Measurements from ENCODE around the gene FAU. TPM values are rescaled to one million over a fixed set of nuclear protein-coding genes. Genes with fewer than 3 reads are reported as not detected.
A peak's percentile ranks its signal among the peaks of the same experiment; 100 is the strongest.
"Not testable (repeated sequence)": the region's sequence is repeated elsewhere in the genome, so short reads cannot be mapped to it uniquely, and the experiment has no call there.

Gene FAU
- total RNA-seq, 1 donor from 2014 or later = 1,048 TPM

GRCh38 chr11:65151331-65151899, 29.5 kb upstream of the FAU start:
- DNase-seq = no peak
- intact Hi-C loops (cut with micrococcal nuclease) = no loop called here

GRCh38 chr11:65150509-65151299, 28.8 kb upstream of the FAU start:
- H3K9me3 Mint-ChIP-seq = no peaks in the 10 kb centered on the region
- no peak overlapping the region for H3K27ac Mint-ChIP-seq
- H3K4me3 Mint-ChIP-seq = no peak overlapping the region
- H3K27me3 Mint-ChIP-seq = peaks cover 14% of the 10 kb centered on the region
- peaks cover 11% of the 10 kb centered on the region for H3K4me1 Mint-ChIP-seq
- H3K36me3 Mint-ChIP-seq (ENCODE audit: low read depth) = no peaks in the 10 kb centered on the region
- intact Hi-C loops (cut with micrococcal nuclease) = no loop called here
- DNase-seq = peak; percentile 56

More at GRCh38 chr11:65151331-65151899, 29.5 kb upstream of the FAU start:
- H3K27me3 Mint-ChIP-seq = peaks cover 14% of the 10 kb centered on the region
- H3K9me3 Mint-ChIP-seq = no peaks in the 10 kb centered on the region
- H3K4me1 Mint-ChIP-seq = peaks cover 11% of the 10 kb centered on the region
- no peak overlapping the region for H3K27ac Mint-ChIP-seq
- H3K4me3 Mint-ChIP-seq = no peak overlapping the region
- H3K36me3 Mint-ChIP-seq (ENCODE audit: low read depth) = no peaks in the 10 kb centered on the region

DNA sequence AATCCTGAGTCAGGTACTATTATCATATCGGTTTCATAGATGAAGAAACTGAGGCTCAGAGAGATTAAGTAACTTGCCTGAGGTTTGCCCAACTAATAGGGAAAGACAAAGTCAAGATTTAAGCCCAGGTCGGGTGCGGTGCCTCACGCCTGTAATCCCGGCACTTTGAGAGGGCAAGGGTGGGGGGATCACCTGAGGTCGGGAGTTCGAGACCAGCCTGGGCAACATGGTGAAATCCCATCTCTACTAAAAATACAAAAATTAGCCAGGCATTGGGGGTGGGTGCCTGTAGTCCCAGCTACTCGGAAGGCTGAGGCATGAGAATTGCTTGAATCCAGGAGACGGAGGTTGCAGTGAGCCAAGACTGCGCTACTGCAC, 28.2 kb upstream of the FAU start:
- H3K9me3 Mint-ChIP-seq; H3K27ac Mint-ChIP-seq; DNase-seq; H3K36me3 Mint-ChIP-seq (ENCODE audit: low read depth); intact Hi-C loops (cut with micrococcal nuclease); H3K4me3 Mint-ChIP-seq: not testable (repeated sequence)
- peaks cover 11% of the 10 kb centered on the region for H3K4me1 Mint-ChIP-seq
- peaks cover 15% of the 10 kb centered on the region for H3K27me3 Mint-ChIP-seq

GRCh38 chr11:65148657-65149056, 26.7 kb upstream of the FAU start:
- no peak overlapping the region for H3K4me3 Mint-ChIP-seq
- intact Hi-C loops (cut with micrococcal nuclease) = no loop called here
- H3K27ac Mint-ChIP-seq = no peak overlapping the region
- peaks cover 11% of the 10 kb centered on the region for H3K4me1 Mint-ChIP-seq
- DNase-seq = peak; percentile 54
- H3K36me3 Mint-ChIP-seq (ENCODE audit: low read depth) = no peaks in the 10 kb centered on the region
- no peaks in the 10 kb centered on the region for H3K9me3 Mint-ChIP-seq
- H3K27me3 Mint-ChIP-seq = peaks cover 21% of the 10 kb centered on the region

DNA sequence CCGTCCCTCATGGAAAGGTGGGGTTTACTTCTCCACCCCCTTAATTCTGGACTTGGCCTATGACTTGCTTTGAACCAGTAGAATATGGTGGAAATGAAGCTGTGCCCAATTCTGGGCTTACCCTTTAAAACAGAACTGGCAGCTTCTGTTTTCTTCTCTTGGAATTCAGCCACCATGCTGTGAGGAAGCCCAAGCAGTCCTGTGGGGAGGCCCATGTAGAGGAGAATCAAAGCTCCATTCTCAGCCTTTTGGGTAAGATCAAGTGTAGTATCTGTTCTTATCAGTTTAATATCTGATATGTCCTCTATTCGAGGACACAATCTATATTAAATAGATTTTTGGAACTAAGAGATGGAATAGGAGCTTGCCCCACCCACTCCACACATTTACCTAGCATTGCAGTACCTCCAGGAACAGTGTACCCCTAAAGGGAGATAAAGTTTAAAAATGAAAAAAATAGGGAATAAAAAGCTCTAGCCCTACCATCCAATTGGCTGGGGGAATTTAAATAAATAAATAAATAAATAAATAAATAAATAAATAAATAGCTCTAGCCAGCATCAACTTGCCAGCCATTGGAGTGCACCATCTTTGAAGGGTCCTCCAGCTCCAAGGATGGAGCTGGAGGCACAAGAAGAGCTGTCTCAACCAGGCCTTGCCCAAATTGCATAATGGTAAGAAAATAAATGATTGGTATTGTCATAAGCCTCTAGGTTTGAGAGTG, 25.6 kb upstream of the FAU start:
- no peak overlapping the region for H3K27ac Mint-ChIP-seq
- no peak for DNase-seq
- no peaks in the 10 kb centered on the region for H3K9me3 Mint-ChIP-seq
- peaks cover 15% of the 10 kb centered on the region for H3K27me3 Mint-ChIP-seq
- peaks cover 9% of the 10 kb centered on the region for H3K4me1 Mint-ChIP-seq
- H3K36me3 Mint-ChIP-seq (ENCODE audit: low read depth) = no peaks in the 10 kb centered on the region
- intact Hi-C loops (cut with micrococcal nuclease) = no loop called here
- H3K4me3 Mint-ChIP-seq = no peak overlapping the region

DNA sequence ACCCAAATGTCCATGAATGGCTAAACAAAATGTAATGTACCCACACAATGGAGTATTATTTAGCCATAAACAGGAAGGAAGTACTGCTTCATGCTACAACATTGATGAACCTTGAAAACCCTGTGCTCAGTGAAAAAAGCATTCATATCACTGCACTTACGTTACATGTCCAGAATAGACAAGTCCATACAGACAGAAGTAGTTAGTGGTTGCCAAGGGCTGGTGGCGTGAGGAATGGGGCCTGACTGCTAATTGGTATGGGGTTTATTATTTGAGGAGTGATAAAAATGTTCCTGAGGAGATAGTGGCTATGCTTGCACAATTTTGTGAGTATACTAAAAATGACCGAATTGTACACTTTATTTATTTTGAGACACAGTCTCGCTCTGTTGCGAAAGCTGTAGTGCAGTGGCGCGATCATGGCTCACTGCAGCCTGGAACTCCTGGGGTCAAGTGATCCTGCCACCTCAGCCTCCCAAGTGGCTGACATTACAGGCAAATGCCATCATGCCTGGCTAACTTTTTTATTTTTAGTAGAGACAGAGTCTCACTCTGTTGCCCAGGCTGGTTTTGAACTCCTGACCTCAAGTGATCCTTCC, 20.1 kb upstream of the FAU start:
- H3K4me3 Mint-ChIP-seq = no peak overlapping the region
- no peak for DNase-seq
- H3K27ac Mint-ChIP-seq = no peak overlapping the region

DNA sequence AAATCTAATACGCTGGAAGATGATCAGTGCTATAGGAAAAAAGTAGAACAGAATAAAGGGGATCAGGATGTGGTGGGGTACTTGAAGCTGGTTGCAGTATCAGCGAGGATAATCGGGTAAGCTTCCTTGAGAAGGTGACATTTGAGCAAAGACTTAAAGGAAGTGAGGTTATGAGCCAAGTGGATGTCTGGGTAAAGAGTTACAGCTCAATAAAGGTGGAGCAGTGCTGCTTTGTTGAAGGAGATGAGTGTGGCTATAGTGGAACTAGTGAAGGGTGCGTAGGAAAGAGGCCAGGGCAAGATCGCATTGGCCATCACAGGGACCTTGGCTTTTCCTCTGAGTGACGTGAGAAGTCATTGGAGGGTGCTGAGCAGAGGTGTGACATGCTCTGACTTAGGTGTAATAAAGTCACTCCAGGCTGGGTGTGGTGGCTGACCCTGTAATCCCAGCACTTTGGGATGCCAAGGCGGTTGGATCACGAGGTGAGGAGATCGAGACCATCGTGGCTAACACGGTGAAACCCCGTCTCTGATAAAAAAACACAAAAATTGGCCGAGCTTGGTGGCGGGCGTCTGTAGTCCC, 14.7 kb upstream of the FAU start:
- peak overlapping the region; percentile 73 for H3K27ac Mint-ChIP-seq
- intact Hi-C loops (cut with micrococcal nuclease) = no loop called here
- no peak overlapping the region for H3K4me3 Mint-ChIP-seq
- peaks cover 13% of the 10 kb centered on the region for H3K27me3 Mint-ChIP-seq
- no peak for DNase-seq
- peaks cover 28% of the 10 kb centered on the region for H3K4me1 Mint-ChIP-seq
- H3K36me3 Mint-ChIP-seq (ENCODE audit: low read depth) = peaks cover 8% of the 10 kb centered on the region
- no peaks in the 10 kb centered on the region for H3K9me3 Mint-ChIP-seq

More for the DNA sequence above, 20.1 kb upstream of the FAU start:
- no peaks in the 10 kb centered on the region for H3K4me1 Mint-ChIP-seq
- no peaks in the 10 kb centered on the region for H3K36me3 Mint-ChIP-seq (ENCODE audit: low read depth)
- peaks cover 26% of the 10 kb centered on the region for H3K27me3 Mint-ChIP-seq
- intact Hi-C loops (cut with micrococcal nuclease) = no loop called here
- H3K9me3 Mint-ChIP-seq = no peaks in the 10 kb centered on the region

DNA sequence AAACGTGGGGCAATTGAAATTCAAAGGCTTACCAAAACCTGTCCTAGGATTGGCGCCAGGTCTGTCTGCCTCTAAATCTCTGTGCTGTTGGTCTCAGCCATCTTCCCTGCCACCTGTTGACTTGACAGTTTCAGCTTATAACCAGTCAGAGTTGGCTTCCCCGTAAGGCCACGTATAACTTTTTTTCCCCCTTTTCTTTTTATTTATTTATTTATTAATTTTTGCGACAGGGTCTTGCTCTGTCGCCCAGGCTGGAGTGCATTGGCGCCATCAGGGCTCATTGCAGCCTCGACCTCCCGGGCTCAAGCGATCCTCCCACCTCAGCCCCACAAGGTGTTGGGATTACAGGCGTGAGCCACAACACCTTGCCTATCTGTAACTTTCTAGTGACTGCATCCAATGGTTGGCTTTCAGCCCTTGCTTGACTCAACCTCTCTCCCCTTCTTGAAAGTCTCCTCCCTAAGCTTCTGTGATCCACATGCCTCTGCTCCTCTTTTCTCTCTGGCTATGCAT, 13.8 kb upstream of the FAU start:
- no peaks in the 10 kb centered on the region for H3K9me3 Mint-ChIP-seq
- peaks cover 6% of the 10 kb centered on the region for H3K27me3 Mint-ChIP-seq
- H3K27ac Mint-ChIP-seq = peak overlapping the region; percentile 97
- H3K4me1 Mint-ChIP-seq = peaks cover 31% of the 10 kb centered on the region
- H3K4me3 Mint-ChIP-seq = peak overlapping the region; percentile 92
- no peak for DNase-seq
- intact Hi-C loops (cut with micrococcal nuclease) = loop anchor here (1.0 kb wide), 1 partner anchor 46 kb away; the partner anchor contains the start of gene CAPN1
- H3K36me3 Mint-ChIP-seq (ENCODE audit: low read depth) = peaks cover 14% of the 10 kb centered on the region

- H3K4me3 Mint-ChIP-seq = peak overlapping the region; percentile 92
- peaks cover 31% of the 10 kb centered on the region for H3K4me1 Mint-ChIP-seq
- no peaks in the 10 kb centered on the region for H3K9me3 Mint-ChIP-seq
- intact Hi-C loops (cut with micrococcal nuclease) = loop anchor here (1.0 kb wide), 3 partner anchors 13 to 46 kb away; partner anchors contain the start of genes CAPN1, FAU, MRPL49 and ZNHIT2
- peak overlapping the region; percentile 97 for H3K27ac Mint-ChIP-seq
- peaks cover 20% of the 10 kb centered on the region for H3K36me3 Mint-ChIP-seq (ENCODE audit: low read depth)
- DNase-seq = peak; percentile 96
- H3K27me3 Mint-ChIP-seq = peaks cover 3% of the 10 kb centered on the region
Observed at GRCh38 chr11:65134952-65135632, 13.2 kb upstream of the FAU start.

DNA sequence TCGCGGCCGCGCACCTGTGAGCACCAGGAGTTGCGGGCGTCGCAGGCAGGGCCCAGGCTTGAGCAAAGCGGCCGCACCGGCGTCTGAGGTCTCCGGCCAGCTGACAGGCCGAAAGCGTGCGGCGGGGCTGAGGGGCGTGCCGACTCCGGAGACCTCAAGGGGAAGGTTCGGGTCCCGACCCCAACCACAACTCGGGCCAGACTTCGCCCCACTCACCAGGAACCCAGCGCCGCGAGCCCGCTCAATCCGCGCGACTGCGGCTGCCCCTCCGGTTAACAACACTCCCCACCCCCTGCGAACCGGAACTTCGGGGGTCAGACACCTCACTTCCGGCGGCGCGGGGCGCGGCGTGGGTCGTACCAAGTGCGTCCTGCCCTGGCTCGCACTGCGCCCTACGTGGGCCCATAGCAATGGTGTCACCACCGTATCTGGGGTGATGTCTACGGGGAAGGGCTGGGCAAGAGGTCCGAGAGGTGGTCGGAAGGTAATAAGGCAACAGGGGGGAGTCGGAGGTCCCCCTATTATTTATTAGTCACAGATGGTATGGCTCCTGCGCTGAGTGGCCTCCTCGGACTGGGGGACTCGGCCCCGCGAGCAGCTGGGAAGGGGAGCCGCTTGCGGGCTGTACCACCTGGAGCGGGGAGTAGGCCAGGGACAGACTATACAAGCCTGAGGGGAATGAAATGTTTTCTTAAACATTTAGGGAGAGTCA, 12.5 kb upstream of the FAU start, which contains the start of gene SYVN1:
SYVN1 (minus strand) TSS at position 280 of the 712 bp plus-strand sequence. CDS start 918 bp downstream, outside the sequence.
- H3K4me3 Mint-ChIP-seq = peak within 1 kb of the TSS; percentile 92
- peak within 1 kb of the TSS; percentile 97 for H3K27ac Mint-ChIP-seq
- H3K27me3 Mint-ChIP-seq = no peaks in the 10 kb centered on the region
- H3K9me3 Mint-ChIP-seq = no peaks in the 10 kb centered on the region
- peaks cover 31% of the 10 kb centered on the region for H3K4me1 Mint-ChIP-seq
- H3K36me3 Mint-ChIP-seq (ENCODE audit: low read depth) = peaks cover 21% of the 10 kb centered on the region
- intact Hi-C loops (cut with micrococcal nuclease) = loop anchor here (1.0 kb wide), 2 partner anchors 12 to 17 kb away; partner anchors contain the start of genes FAU, MRPL49 and ZNHIT2
- peak; percentile 98 for DNase-seq

DNA sequence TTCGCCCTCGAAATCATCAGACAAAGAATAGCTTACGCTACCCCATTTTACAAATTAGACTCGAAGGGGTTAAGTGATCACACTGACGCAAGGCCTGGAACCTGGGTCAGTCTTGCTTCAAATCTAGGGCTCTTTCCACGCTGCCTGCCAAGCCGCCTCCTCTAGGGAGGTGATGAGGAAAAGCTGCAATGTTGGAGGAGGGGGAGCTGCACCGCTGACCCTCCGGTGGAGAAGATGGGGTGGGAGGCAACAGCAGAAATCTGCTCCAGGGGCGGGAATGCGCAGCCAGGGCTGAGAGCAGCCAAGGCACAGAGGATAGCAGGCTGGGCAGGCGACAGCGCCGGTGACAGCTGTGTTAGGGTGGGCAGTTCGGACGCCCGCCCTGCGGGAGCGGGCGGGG, 11.8 kb upstream of the FAU start:
- H3K4me1 Mint-ChIP-seq = peaks cover 31% of the 10 kb centered on the region
- peak; percentile 73 for DNase-seq
- peak overlapping the region; percentile 97 for H3K27ac Mint-ChIP-seq
- intact Hi-C loops (cut with micrococcal nuclease) = loop anchor here (1.0 kb wide), 2 partner anchors 11 to 16 kb away; partner anchors contain the start of genes FAU, MRPL49 and ZNHIT2
- H3K36me3 Mint-ChIP-seq (ENCODE audit: low read depth) = peaks cover 25% of the 10 kb centered on the region
- no peaks in the 10 kb centered on the region for H3K9me3 Mint-ChIP-seq
- no peaks in the 10 kb centered on the region for H3K27me3 Mint-ChIP-seq
- peak overlapping the region; percentile 92 for H3K4me3 Mint-ChIP-seq

DNA sequence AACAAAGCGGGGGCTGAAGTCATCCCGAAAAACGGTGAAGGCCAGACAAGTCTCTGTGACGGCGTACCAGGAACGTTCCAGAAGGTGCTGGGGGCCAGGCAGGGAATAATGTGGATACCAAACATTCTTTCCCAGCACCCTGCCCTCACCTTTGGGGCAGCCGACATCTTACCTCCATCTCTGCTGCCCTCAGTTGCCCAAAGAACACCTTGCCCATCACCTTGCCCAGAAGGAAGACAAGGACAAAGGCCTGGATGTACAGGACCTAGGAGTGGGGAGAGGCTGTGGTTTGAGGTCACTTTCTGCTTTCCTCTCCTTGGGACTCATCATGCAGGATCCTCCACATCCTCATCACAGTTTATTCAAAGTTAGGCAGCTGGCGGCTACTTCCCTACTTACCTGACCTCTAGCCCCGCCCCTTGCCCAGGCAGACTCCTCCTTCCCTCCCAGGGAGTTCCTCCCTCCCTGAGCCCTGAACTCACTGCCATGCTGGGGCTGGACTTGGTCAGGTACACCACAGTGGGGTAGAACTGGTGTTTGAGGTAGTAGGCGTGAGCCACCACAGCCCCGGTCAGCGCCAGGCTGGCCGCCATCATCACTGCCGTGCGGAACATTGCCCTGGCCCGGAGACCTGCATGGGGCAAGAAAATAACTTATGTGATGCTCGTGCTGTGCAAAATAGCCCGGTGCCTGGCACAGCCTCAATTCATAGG, 11.2 kb upstream of the FAU start:
- peaks cover 31% of the 10 kb centered on the region for H3K4me1 Mint-ChIP-seq
- intact Hi-C loops (cut with micrococcal nuclease) = no loop called here
- peak overlapping the region; percentile 92 for H3K4me3 Mint-ChIP-seq
- H3K27ac Mint-ChIP-seq = peak overlapping the region; percentile 97
- peaks cover 28% of the 10 kb centered on the region for H3K36me3 Mint-ChIP-seq (ENCODE audit: low read depth)
- H3K27me3 Mint-ChIP-seq = no peaks in the 10 kb centered on the region
- peak; percentile 87 for DNase-seq
- H3K9me3 Mint-ChIP-seq = no peaks in the 10 kb centered on the region
